GM19395 (cell line): ENCODE results near the gene FUBP3.

Experiments
- ATAC-seq: cut with Tn5 transposase; IDR thresholded peaks from one replicate; pipeline ENCODE4 v1.9.1; 2021; ENCODE audit warnings: mild to moderate bottlenecking, moderate library complexity; ENCODE audit not compliant: unreplicated experiment

The FUBP3 gene

GRCh38 chr9:130578865-130579737, at the start of gene FUBP3:
Gene FUBP3, plus strand, starts transcription at chr9:130579577. Its CDS starts 104 bp downstream, at chr9:130579681.
- ATAC-seq: peak; percentile 87

GRCh38 chr9:130530938-130531337, 48.4 kb upstream of the FUBP3 start:
- no peak for ATAC-seq

- ATAC-seq: no peak
Measured at GRCh38 chr9:130531670-130532069, 47.7 kb upstream of the FUBP3 start.

GRCh38 chr9:130532426-130533080, 46.8 kb upstream of the FUBP3 start:
- no peak for ATAC-seq

GRCh38 chr9:130535818-130536521, 43.4 kb upstream of the FUBP3 start:
- ATAC-seq: no peak

GRCh38 chr9:130536701-130537107, 42.7 kb upstream of the FUBP3 start:
- ATAC-seq: no peak

GRCh38 chr9:130537346-130538050, 41.9 kb upstream of the FUBP3 start:
- ATAC-seq: no peak

GRCh38 chr9:130539420-130540223, 39.8 kb upstream of the FUBP3 start:
- ATAC-seq: no peak

GRCh38 chr9:130541533-130541932, 37.8 kb upstream of the FUBP3 start:
- ATAC-seq: no peak

- ATAC-seq: no peak
Measured at GRCh38 chr9:130542038-130542437, 37.3 kb upstream of the FUBP3 start.

- ATAC-seq: no peak
Measured at GRCh38 chr9:130542457-130543228, 36.7 kb upstream of the FUBP3 start.

- ATAC-seq: no peak
Measured at GRCh38 chr9:130543368-130543767, 36.0 kb upstream of the FUBP3 start.

GRCh38 chr9:130543859-130544258, 35.5 kb upstream of the FUBP3 start:
- ATAC-seq: no peak

- ATAC-seq: no peak
Measured at GRCh38 chr9:130544364-130544763, 35.0 kb upstream of the FUBP3 start.

GRCh38 chr9:130548103-130548502, 31.3 kb upstream of the FUBP3 start:
- no peak for ATAC-seq

GRCh38 chr9:130549093-130549735, 30.2 kb upstream of the FUBP3 start:
- no peak for ATAC-seq

- no peak for ATAC-seq
Measured at GRCh38 chr9:130554606-130555005, 24.8 kb upstream of the FUBP3 start.

- no peak for ATAC-seq
Measured at GRCh38 chr9:130555061-130555460, 24.3 kb upstream of the FUBP3 start.

- no peak for ATAC-seq
Measured at GRCh38 chr9:130555968-130556367, 23.4 kb upstream of the FUBP3 start.
